ENCODE data around the gene IGFBP5. TPM values are rescaled to one million over a fixed set of nuclear protein-coding genes. Genes with fewer than 3 reads are reported as not detected.

IGFBP5 gene
- total and polyA plus RNA-seq, 2 of the 8 experiments (the other 6 are each of a cell fraction or from before 2014, with no cell fraction given), result 2.2 to 2.5 TPM

- Histone ChIP-seq H4K91ac (replicated peaks; ENCODE audit: insufficient read length, low read length) (peak within 1 kb of the TSS; percentile 75), H2BK20ac (ENCODE audit: low read length) (0 out of 2 replicates have a peak within 1 kb of the TSS, but pooled peaks have one; percentile 21), H2BK5ac (ENCODE audit: low read depth, low read length) (peak within 1 kb of the TSS; percentile 16; the same call in 1 of the 2 replicates), H2AFZ (ENCODE audit: low read length) (peak within 1 kb of the TSS; percentile 72; the same call in 1 of the 2 replicates), H4K5ac (ENCODE audit: insufficient read length, low read depth, low read length) (peak within 1 kb of the TSS; percentile 94), H3K4me3 (ENCODE audit: extremely low read depth in 1 of 4, insufficient read depth in 2 of 4, low read depth in 3 of 4, low read length in 4 of 4) (peak within 1 kb of the TSS; percentile 71 to 93 (median 86)), H3K4ac (replicated peaks; ENCODE audit: insufficient read length, low read depth, low read length) (peak within 1 kb of the TSS; percentile 74), H4K8ac (ENCODE audit: extremely low read depth, insufficient read depth, low read length) (peak within 1 kb of the TSS; percentile 90; the same call in 1 of the 2 replicates), H2BK120ac (replicated peaks; ENCODE audit: low read depth, low read length) (no peak within 1 kb of the TSS), H4K20me1 (replicated peaks in 1 of 2; ENCODE audit: control insufficient read depth in 1 of 2, insufficient read depth in 2 of 2, low read length in 2 of 2) (peaks cover 3 to 6% of the 10 kb centered on the region in 2 experiments), H3K9ac (replicated peaks in 1 of 4; ENCODE audit: extremely low read depth in 1 of 4, low read depth in 3 of 4, low read length in 3 of 4) (peak within 1 kb of the TSS; percentile 7 to 84 (median 80)), H2AK5ac (ENCODE audit: low read depth, low read length) (0 out of 2 replicates have a peak within 1 kb of the TSS, but pooled peaks have one; percentile 17), H3K56ac (replicated peaks; ENCODE audit: insufficient read length, low read depth, low read length) (peak within 1 kb of the TSS; percentile 52), H2BK12ac (ENCODE audit: low read depth, low read length) (peak within 1 kb of the TSS; percentile 75), H3K27ac (ENCODE audit: low read depth, low read length) (peak within 1 kb of the TSS; percentile 35; the same call in 1 of the 2 replicates), H3K36me3 (ENCODE audit: control insufficient read depth in 2 of 4, insufficient read depth in 4 of 4, low read length in 3 of 4) (peaks cover 0 to 7% (median 2%) of the 10 kb centered on the region in 4 experiments; a peak in 3 of 8 replicates), H3K18ac (ENCODE audit: extremely low read depth, low read length) (peak within 1 kb of the TSS; percentile 78), H3K14ac (ENCODE audit: insufficient read length) (peak within 1 kb of the TSS; percentile 81), H3K79me1 (ENCODE audit: low read depth, low read length) (peaks cover 4% of the 10 kb centered on the region; the same call in 1 of the 2 replicates), H3K27me3 (replicated peaks in 1 of 4; ENCODE audit: control insufficient read depth in 3 of 4, extremely low read depth in 1 of 4, insufficient read depth in 3 of 4, low read length in 3 of 4) (peaks cover 0 to 8% (median 6%) of the 10 kb centered on the region in 4 experiments; a peak in 3 of 7 replicates), H3K4me1 (replicated peaks in 1 of 4; ENCODE audit: control insufficient read depth in 3 of 4, insufficient read depth in 4 of 4, low read length in 3 of 4) (peaks cover 14 to 25% (median 18%) of the 10 kb centered on the region in 4 experiments), H3K23ac (ENCODE audit: insufficient read length) (no peak within 1 kb of the TSS), H3K9me3 (ENCODE audit: insufficient read depth in 2 of 2, low read depth in 1 of 2, low read length in 1 of 2) (no peaks in the 10 kb centered on the region), H2BK15ac (ENCODE audit: low read length) (peak within 1 kb of the TSS; percentile 75), H3K79me2 (ENCODE audit: control insufficient read depth in 1 of 2, insufficient read depth in 2 of 2, low read length in 2 of 2) (peaks cover 4 to 44% of the 10 kb centered on the region in 2 experiments; a peak in 3 of 4 replicates), H3K23me2 (ENCODE audit: low read depth, low read length) (peaks cover 32% of the 10 kb centered on the region), H3K4me2 (ENCODE audit: insufficient read depth in 1 of 2, low read depth in 2 of 2, low read length in 2 of 2) (peak within 1 kb of the TSS; percentile 95 to 99)
- ChIA-PET POLR2A (ENCODE audit: partially characterized antibody) (interaction anchor here (0.7 to 4.6 kb wide), 20 partner anchors 8 to 582 kb away, joined by 3 to 32 read pairs (median 3); partner anchors contain the start of gene RPL37A), CTCF (ENCODE audit: partially characterized antibody) (interaction anchor here (1.1 to 6.3 kb wide), 8 partner anchors 18 to 114 kb away, joined by 3 to 54 read pairs (median 4); no protein-coding TSS in a partner anchor)
- DNase-seq (ENCODE audit: low read depth in 1 of 2, low spot score in 2 of 2) (peak in 1 of 2 experiments; percentile 83), FAIRE-seq (no peak)
- 1% methylated on average over 36 of the region's 70 CpGs; no CpG with 5 or more reads in 1 of the 2 experiments for WGBS, 2 experiments (ENCODE audit: extremely low coverage in 1 of 2, insufficient coverage in 1 of 2, insufficient read length in 1 of 2, insufficient replicate concordance in 2 of 2, low coverage in 1 of 2, low lambda C conversion rate in 2 of 2, missing lambda C conversion rate in 1 of 2)
- TF ChIP-seq SIN3A (conservative IDR thresholded peaks at IDR 0.05 in 1 of 2, IDR thresholded peaks at IDR 0.05 in 1 of 2; ENCODE audit: low read depth in 1 of 2, low read length in 2 of 2) (0 out of 4 replicates have a peak, but pooled peaks of 1 of the 2 experiments have one; percentile 50), ATF3 (IDR thresholded peaks at IDR 0.05; ENCODE audit: insufficient read depth, low read depth, low read length) (no peak), KDM4A (IDR thresholded peaks at IDR 0.05; ENCODE audit: low read depth, low read length, severe bottlenecking) (peak; percentile 93), EP300 (IDR thresholded peaks at IDR 0.05; ENCODE audit: borderline replicate concordance in 1 of 2, low read depth in 2 of 2, low read length in 2 of 2) (no peak), EZH2 (IDR thresholded peaks at IDR 0.05; ENCODE audit: low read depth, low read length, severe bottlenecking) (no peak), RAD21 (IDR thresholded peaks at IDR 0.05 in 1 of 2, conservative IDR thresholded peaks at IDR 0.05 in 1 of 2; ENCODE audit: low read depth in 2 of 2, low read length in 2 of 2) (peak in 1 of 2 experiments; percentile 10; a peak in 1 of 4 replicates), TAF7 (optimal IDR thresholded peaks at IDR 0.05; ENCODE audit: borderline replicate concordance, low read depth, low read length) (peak; percentile 62), KDM5A (IDR thresholded peaks at IDR 0.05; ENCODE audit: low read length) (no peak)
Measured at GRCh38 chr2:216632952-216633615, 62.3 kb downstream of the IGFBP5 start, which contains the start of gene IGFBP2. IGFBP2 (plus strand) TSS chr2:216633420; CDS start chr2:216633524, 104 bp downstream.

Data from H1 (cell line).